Activated CD4-positive, CD25-positive, alpha-beta regulatory T cell (primary cell): Measurements from ENCODE around the gene WHRN.
A peak's percentile ranks its signal among the peaks of the same experiment; 100 is the strongest.

Experiments used
- DNase-seq, 4 experiments: peaks; one replicate each; lab custom pipeline; 2025; lab: John Stamatoyannopoulos, UW

Gene WHRN

DNA sequence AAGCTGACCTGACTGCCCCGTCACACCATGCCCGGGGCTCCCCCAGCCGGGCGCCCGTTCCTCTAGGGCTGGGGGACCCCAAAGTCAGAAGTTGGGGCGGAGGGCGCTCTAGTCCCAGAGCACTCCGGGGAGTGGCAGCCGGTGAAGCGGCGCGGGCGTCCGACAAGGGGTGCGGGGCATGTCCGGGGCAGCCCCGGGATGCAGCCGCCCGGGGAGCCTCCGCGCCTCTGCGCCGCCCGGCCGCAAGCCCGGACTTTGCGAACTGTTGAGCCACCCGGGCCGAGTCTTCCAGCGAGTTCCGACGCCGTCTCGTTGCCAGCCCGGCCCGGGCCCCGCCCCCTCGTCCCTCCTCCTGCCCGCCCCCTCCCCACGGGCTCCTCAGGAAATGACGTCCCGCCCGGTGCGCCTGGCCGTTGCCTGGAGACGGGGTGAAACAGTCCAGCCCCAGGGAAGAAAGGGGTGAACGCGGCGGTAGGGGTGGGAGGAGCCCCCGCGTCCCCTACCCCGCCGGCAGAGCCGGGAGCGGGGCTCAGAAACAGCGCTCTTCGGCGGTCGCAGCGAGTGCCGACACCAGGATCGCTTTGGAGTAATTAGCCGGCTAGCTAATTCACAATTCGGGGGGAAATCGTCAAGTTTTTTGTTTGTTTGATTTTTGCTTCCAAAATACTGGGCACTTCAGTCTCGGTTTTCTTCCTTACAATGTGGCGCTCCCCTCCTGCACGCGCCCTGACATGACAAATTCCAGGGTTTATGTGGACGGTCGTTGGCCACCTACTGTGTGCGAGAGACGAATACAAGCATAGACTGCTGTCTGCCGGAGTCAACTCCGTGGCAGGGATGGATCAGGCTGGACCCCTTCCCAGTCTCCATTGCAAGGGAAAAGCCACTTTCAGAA is at the start of gene WHRN:
WHRN (minus strand) TSS at position 287 of the 895 bp plus-strand sequence. CDS start 672 bp downstream, outside the sequence.
- peak; percentile 71 to 84 (median 78) for DNase-seq

DNA sequence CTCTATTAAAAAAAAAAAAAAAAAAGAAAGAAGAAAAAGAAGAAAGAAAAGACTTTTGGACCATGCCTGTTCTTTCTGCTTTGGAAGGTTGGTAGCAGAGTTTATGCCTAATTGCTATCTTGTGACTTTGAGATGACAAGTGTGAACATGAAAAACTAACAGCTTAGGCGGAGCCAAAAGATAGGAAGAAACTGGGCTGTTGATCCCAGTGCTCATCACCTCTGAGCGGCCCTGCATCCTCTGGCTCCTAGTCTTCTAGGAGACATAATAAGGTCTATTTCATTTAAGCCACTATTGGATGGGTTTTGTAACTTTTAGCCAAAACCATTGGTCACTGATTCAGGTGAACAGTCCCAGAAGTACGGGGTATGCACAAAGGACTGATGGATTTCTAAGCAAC is 47.9 kb upstream of the WHRN start:
- DNase-seq = no peak

DNA sequence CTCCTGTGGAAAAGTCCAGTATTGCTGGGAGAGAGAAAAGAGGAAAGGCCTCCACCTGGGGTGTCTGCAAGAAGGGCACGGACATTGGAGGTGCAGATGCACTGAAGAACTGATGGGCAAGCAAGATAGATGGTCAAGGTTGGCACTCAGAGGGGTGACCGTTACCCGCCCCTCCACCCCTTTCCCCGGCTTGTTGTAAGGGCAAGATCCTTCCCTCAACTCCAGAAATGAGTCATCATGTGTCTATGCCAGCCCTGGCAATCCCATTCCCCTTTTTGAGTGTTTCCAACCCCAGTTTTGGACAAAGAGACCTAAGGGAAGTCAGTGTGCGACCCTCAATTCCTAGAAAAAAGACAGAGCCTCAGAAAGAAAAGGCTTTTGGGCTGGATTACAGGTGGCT is 47.4 kb upstream of the WHRN start:
- DNase-seq = no peak

DNA sequence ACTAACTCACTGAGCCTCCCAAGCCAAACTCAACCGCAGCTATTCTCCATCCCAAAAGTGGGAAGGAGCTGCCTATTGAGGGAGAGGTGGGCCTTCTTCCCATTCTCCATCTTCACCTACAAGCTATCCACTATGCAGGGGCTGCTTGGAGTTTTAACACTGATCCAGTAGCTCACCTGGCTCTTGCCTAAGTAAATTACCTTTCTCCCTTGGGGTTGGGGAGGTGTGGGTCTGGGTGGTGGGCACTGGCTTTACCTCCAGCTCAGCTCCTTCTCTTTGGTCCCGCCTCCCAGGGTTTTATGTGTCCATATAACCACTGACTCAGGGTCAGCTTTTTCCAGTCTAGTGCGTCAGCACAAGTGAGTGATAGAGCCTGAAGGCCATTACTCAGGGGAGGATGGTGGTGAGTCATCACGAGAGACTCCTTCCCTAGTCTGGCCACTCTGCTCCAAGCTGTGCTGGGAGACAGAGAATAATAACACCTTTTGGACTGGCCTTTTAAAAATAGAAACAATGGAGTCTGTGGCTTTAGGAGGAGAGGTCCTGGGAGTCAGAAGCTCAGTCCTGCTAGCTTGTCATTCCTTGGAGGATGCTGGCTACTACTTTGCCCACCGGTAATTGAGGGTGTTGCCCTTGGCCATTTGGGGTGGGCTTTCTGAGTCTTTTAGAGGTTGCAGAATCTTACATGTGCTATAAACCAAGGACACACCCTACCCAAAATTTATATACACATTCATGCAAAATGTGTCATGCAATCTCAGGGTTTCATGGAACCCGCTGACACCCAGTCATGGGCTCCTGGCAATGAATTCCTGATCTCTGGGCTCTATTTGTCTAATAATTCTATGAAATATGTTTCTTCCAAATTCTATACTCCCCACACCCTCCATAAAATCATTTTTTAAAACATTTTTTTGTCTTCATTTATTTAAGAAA is 46.7 kb upstream of the WHRN start:
- DNase-seq = no peak

DNA sequence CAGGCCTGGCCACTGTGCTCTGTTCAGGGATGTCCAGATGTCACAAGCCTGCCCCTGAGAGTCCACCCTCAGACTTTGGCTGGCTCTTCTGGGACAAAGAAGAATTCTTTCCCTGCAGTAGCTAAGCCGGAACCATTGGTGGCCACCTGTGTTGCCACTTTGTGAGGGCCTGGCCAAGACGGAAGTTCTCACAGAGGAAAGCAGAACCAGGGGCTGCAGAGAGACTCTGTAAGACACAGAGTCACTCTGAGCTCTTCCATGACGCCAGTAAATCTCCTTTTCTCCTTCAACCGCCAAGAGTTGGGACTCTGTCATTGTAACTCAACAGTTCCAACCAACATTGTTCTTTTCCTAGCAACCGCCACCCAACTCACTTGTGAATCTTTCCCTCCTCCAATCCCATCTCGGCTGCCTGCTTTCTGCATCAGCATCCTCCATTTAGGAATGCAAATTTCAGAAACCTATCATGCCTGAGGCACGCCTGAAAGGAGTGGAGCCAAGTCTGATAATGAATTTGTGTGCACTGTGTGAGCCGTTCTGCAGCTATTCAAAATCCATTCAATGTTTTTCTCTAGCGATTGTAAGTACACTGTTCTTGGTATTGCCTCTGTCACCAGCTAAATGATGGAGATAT is 44.5 kb upstream of the WHRN start:
- no peak for DNase-seq

DNA sequence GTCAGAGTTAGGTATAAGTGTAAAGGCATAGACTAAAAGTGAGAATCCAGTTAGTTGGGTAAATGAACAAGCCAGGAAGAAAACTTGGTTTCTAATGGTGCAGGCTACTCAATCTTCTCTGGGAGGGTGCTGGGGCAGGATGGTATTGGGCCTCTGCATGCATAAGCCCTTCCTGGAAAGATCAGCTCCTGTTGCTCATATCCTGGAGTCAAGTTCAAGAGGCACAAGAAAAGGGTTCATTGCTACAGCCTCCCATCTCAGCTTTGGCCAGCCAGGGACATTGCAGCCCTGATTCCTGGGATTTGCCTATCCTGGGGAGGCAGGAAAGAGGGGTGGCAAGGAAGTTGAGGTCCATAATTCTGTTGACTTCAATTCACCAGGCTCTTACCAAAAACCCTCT is 41.6 kb upstream of the WHRN start:
- DNase-seq = no peak

DNA sequence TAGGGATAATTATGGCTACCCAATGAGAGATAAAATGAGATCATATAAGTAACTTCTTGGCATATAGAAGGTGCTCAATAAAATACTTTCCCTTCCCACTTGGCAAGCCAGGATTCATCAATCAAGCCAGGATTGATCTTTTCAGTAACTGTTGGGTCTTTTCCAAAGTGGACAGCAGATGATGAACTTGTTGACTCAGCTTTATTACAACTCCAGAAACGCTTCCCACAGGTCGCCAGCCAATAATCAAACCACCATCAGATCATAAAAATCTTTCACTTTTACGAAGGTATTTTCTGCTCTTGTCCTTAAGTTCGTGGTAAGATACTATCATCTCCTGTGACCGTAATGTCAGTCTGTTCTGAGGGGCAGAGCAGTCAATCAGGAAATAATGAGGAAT is 39.8 kb upstream of the WHRN start:
- DNase-seq = no peak

DNA sequence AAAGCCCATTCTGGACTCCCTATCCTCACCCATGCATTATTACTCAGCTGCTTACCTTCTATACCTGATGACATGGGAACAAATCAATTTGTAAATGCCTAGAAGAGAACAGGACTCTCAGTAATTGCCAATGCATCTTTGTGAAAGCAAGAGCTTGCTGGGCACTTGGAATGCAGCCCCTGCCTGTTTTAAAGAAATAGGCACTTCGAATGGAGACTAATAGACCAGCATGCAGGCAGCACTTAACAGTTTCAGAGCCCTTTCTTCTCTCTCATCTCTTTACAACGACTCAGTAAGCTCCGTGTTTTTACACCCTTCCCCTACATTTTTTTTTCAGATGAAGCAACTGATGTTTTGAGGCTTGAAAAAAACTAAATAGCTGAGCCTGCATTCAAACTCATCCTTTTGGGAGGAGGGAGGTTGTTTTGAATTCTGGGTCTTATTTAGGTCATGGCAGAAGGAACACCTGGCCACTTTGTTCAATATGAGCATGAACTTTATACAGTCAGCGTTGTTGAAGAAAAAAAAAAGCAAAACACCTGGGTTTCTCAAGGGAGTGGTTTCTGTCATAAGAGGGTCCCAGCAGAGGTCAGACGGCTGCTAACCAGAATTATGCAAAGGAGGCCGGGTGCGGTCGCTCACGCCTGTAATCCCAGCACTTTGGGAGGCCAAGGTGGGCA is 34.6 kb upstream of the WHRN start:
- no peak for DNase-seq

DNA sequence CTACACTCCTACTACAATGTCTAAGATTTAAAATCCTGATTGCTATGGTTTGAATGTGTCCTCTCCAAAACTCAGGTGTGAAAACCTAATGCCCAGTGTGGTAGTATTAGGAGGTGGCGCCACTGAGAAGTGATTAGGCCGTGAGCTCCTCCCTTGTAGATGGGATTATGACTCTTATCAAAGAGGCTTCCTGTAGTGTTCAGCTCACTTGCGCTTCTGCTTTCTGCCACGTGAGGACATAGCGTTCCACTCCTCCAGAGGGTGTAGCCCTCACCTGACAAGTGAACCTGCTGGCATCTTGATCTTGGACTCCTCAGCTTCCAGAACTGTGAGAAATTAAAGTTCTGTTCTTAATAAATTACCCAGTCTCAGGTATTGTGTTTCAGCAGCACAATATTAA is 33.0 kb upstream of the WHRN start:
- no peak for DNase-seq

DNA sequence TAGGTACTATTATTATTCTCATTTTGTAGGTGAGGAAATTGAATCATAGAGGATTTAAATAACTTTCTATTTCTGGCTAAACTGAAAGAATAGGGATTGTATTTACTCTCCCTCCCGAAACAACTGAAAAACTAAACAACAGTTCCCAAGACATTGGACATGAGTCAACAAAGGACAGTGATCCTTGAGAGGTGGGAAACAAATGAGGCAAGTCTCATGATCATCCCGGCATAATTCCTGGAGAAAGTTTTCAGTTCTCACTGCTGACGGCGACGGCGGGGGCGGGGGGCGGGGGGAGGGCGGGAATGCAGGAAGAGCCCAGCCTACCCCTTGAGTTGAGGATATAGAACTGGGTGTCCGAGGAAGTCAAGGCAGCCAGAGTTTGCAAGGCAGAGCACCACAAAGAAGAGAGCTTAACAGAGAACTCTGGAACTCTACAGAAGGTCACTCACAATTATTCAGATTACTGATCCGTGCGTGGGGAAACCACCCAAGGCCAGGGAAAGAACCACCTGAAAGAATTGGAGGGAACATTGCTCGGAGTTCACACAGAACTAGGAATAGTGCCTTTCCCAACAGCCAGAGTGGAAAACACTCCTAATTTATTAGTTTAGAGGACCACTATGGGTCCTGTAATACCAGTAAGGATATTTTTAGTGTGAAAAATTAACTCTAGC is 27.4 kb upstream of the WHRN start:
- DNase-seq = no peak

DNA sequence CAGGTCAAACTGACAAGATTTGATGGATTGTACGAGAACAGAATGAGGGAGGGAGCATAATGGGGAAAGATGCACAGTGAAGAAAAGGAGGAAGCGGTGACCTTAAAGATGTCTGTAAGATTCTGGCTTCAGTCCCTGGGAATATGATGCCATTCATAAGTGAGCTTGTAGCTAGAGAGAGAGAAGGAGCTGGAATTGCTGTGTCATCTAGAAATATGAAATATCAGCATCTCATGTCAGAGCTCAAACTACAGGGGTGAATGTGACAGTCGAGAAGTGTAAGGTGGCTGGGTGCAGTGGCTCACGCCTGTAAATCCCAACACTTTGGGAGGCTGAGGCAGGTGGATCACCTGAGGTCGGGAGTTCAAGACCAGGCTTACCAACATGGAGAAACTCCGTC is 24.0 kb upstream of the WHRN start:
- no peak for DNase-seq

DNA sequence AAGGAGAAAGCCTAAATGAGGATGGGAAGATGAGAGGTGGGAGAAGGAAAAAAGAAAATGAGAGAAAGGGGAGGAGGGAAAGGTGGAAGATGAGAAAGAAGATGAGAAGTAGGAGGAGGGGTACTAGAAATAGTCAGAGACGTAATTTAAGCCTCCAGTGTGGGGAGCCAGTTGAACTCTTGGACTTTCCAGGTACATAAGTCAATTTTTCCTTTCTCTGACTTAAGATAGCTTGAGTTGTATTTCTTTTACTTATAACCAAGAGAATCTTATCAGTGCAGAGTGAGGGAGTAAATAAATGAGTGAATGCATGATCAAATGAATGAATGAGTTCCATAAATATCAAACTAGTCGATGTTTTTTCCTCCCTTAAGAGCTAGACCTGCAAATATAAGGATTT is 21.5 kb upstream of the WHRN start:
- DNase-seq = no peak

DNA sequence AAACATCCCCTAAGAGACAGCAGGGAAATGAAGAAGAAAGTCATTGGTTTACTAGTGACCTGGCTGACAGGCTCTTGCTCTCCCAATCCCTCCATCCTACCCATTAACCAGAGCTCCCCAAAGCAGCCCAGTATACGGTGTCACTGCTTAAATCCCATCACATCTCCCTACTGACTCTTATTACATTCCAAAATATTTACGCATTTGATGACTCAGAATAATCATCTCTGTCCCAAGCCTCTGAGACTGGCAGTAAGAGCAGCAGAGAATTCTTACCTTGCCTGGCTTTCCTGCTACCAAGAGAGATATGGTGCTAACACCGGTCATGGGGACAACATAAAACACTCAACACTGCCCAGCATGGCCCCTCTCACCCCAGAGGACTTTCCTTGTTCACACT is 20.2 kb upstream of the WHRN start:
- DNase-seq = no peak

DNA sequence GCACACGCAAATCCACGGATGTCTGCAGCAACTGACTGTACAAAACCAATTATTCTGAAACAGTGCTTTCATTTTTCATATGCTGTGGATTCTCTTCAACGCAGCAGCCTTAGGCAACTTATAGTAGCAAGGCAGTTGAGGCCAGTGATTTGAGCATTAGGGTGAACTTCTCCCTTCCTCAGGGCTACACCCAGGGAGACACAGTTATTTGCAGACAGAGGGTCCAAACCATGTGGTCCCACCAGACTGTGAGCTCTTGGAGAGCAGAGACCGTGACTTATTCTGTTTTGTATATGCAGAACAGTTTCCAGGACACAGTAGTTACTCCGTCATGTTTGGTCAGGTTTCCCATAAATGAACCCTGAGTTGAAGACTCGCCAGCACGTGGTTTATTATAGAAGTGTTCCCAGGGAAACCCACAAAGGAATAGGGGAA is 19.0 kb upstream of the WHRN start:
- DNase-seq = no peak

DNA sequence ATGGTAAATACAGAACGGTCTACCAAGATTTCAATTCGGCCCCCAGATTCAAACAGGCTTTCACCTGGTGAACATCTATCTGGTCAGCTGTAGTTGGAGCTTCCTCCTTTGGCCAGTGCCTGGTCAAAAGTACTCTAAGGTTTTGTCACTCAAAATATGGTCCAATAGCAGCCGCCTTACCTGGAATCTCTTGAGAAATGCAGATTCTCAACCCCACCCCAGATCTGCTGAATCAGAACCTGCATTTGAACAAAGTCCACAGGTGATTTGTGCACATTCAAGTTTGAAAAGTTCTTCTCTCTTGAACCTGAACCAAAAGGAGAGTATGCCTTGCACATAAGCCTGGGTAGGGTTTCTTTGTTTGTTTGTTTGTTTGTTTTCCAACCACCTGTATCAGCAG is 17.6 kb upstream of the WHRN start:
- DNase-seq = no peak

DNA sequence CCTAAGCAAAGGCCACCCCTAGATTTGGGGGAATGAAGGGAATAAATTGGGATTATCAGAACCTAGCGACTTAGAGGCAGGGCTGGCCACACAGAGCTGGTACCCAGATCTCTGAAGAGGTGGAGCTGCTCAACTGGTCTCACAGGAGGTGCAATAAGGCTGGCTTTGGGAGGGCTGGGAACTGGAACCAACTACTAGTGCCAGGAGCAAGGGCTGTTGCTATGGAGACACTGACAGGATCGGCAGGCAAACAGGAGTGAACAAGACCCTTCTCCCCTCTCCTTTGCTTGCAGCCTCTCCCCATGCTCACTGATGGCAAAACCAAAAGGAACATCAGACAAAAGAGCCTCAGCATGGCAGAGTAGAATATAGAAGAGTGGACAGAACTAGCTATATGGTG is 17.0 kb upstream of the WHRN start:
- no peak for DNase-seq

DNA sequence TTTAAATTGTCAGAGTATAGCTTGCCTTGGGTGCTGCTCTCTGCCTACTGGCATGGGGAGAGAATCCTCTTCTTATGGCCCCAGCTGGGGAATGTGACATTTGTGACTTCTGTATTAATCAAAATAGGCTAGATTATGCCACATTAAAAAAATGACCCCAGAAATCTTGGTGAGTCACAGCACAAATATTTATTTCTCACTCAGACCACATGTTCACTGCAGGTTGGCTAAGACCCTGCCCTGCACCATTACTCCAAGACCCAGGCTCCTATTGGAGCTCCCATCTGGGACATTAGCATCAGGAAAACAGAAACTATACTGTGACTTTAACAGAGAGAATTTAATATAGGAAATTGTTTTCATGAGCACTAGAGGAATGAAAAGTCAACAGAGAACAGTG is 16.6 kb upstream of the WHRN start:
- no peak for DNase-seq

DNA sequence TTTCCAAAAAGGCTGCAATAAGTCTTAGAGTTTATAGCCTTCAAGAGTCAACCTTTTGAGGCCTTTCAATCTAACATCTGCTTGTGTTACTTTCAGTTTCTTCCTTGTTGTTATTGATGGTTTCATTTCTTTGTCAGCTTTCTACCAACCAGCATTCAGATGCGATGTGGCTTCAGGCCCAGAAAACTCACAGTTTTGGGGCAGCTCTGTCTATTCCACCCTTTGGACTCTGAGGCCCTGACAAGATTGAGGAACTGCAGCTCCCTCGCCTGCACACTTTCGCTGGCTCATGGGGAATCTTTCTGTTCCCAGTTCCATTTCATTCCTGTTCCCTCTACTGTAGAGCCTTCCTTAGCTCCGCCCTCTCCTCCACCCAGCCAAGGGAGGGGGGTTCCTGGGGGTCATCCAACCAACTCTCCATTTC is 13.3 kb upstream of the WHRN start:
- DNase-seq = no peak

DNA sequence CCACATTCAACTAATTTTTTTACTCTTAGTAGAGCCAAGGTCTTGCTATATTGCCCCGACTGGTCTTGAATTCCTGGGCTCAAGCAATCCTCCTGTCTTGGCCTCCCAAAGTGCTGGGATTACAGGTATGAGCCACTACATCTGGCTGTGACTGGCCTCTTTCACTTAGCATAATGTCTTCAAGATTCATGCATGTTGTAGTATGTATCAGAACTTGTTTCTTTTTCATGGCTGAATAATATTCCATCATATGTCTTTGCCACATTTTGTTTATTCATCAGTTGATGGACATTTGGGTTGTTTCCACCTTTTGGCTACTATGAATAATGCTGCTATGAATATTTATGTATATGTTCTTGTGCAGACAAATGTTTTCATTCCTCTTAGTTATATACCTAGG is 12.8 kb upstream of the WHRN start:
- DNase-seq = no peak

DNA sequence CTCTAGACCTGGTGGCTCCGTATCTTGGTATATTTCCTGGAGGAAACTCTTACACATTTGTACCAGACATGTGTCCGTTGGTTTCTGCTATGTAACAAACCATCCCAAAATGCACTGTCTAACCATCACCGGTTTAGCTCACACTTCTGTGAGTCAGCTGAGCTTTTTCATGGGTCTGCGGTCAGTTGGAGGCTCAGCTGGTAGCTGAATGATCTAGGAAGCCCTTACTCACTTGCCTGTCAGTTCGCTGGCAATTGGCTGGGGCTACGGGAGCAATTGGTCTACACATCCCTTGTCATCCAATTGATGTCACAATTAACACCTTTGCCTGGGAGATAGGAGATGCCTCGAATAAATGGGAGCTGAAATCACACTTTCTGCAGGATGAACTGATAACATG is 11.6 kb upstream of the WHRN start:
- DNase-seq = no peak

DNA sequence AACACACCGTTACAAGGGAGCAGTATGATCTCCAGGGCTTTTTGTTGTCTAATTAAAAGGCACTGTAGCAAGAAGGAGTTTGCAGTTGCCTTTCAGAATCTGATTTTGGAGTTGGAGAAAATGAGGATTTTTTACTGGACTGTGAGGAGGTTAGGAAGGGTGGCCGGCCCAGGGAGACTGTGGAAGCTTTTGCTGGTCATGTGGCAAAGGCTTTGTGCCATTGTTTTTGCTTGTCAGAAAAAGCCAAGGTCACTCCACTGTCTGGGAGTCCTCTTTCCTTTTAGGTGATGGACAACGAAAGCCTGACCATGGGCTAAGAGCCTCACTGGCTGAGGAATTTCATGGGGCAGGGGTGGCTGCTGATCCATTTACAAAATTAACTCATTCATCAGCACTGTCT is 10.3 kb upstream of the WHRN start:
- no peak for DNase-seq

DNA sequence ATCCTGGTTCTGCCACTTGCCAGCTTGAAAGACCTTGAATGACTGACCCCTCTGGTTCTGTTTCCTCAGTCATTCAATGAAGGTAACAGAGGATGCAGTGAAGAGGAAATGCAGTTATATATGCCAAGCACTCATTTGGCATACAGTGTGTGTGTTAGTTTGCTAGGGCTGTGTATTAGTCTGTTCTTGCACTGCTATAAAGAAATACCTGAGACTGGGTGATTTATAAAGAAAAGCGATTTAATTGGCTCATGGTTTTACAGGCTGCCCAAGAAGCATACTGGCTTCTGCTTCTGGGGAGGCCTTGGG is 8.6 kb upstream of the WHRN start:
- no peak for DNase-seq
